GM18909 (cell line): ENCODE measurements around the gene KLHDC3.

Experiments
- ATAC-seq: cut with Tn5 transposase; IDR thresholded peaks from one replicate; pipeline ENCODE4 v1.9.1; 2021; ENCODE audit warnings: mild to moderate bottlenecking; ENCODE audit not compliant: unreplicated experiment, poor library complexity

The KLHDC3 gene

DNA sequence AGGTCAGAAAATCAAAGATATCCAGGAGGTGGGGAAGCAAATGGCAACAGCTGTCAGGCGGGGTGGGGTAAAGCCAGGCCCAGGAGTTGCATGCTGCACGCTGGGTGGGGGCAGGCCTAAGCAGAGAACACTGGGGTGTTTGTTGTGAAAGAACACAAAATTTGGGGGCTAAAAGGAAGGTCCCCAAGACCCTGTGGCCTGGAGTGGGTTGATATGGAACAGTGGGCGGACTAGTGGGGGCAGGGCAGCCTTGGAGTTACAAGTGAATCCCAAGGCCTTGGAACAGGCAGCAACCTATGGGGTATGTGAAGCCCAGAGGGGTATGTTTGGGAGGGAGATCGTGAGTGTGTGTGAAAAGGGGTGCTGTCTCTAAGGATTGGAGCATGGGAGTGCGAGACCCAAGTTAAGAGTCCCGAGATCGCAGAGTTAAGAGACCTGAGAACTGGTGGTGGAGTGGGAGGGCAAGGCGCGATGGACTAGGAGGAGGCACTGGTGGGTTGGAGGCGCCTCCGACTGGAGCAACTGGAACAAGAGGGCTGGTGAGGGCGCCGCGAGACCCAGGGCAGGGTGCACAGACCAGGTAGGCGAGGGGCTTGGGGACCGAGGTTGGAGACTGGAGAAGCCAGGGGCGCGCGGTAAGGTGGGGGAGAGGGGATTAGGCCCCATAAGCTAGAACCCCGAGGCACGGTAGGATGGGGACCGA, 38.9 kb downstream of the KLHDC3 start:
- ATAC-seq: peak; percentile 19

DNA sequence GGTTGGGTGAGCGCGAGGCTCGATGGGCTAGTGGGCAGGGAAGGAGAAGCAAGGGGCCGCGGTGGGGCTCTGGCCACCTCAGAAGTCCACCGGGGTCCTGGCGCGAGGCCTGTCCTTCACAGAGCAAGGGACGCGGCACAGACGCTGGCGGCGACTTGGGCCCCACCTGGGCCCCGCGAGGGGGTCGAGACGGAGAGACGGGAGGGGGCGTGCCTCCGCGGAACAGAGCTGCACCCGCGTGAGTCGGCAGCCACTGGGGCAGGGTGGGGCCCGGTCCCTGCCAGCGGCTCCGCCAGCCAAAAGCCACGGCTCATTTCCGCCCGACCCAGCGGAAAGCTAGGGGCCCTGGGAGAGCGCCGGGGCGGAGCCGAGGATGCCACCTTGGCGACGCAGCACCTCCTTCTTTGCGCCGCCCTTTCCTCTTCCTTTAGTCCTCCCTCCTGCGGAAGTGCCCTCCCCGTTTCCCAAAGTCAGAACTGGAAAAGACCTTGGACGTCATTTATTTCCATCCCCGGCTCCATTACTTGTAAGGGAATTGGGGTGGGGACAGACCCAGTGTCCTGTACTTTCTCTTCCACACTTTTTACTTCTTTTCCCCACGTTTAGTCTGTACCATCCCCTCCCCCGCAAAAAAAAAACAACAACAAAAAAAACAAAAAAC, 39.6 kb downstream of the KLHDC3 start, which contains the start of gene CUL7:
CUL7 (minus strand) TSS at position 307 of the 661 bp plus-strand sequence. CDS start 1,063 bp downstream, outside the sequence.
- peak; percentile 86 for ATAC-seq

DNA sequence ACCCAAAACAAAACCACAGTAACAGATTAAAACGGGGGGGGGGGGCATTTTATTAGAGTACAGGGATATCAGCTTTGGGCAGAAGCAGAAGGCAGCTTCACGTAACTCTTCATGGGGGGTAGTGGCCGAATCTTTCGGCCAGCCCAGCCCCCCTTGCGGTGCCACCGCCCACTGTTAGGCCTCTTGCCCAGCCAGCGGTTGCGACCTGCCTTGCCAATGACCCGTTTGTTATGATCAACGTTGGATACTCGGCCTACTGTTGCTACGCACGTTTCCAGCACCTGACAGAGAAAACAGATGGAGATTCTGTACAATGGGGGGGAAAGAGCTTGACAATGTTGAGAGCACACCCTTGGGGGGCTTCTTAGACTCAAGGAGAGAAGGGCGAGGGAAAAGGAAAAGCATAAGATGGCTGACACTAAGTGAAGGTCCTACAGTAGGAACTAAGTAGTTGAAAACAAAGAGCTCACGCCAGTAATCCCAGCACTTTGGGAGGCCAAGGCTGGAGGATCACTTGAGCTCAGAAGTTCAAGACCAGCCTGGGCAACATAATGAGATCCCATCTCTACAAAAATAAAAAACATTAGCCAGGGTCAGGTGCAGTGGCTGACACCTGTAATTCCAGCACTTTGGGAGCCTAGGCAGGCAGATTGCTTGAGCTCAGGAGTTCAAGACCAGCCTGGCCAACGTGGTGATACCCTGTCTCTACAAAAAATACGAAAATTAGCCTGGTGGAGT, 40.3 kb downstream of the KLHDC3 start:
- ATAC-seq: no peak

DNA sequence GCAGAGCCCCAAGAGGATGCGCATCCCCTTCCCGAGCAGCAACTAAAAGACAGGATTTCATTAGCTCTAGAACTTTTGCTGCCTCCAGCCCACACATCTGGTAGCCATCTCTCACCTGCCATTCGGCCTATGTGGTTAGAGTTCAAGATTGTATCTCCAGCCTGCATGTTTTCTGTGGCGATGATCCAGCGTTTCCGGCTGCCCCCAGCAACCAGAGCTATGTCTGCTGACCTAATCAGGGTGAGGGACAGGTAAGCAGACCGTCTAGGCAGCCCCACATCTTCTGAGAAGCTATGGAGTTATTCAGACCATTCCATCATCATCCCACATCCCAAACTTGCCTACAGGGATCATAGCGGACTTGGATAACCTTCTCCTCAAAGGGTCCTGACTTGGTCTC, 41.9 kb downstream of the KLHDC3 start:
- ATAC-seq: no peak

DNA sequence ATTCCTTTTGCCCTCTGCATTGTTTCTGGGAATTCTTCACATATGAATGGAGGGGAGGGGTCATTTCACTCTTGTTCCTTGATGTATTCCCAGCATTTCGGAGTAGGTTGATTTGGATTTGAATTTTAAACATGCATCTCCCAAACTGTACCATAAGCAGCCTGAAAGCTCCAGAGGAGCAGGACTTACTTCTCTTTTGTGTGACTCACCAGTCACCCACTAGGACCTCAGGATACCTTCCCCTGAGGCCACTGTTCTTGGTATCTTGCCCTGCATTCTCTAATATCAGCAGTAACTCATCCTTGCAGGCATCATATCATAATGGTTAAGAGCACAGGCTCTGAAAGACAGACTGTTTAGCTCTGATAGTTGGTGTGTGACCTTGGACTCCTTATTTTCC, 44.5 kb downstream of the KLHDC3 start:
- ATAC-seq: no peak

DNA sequence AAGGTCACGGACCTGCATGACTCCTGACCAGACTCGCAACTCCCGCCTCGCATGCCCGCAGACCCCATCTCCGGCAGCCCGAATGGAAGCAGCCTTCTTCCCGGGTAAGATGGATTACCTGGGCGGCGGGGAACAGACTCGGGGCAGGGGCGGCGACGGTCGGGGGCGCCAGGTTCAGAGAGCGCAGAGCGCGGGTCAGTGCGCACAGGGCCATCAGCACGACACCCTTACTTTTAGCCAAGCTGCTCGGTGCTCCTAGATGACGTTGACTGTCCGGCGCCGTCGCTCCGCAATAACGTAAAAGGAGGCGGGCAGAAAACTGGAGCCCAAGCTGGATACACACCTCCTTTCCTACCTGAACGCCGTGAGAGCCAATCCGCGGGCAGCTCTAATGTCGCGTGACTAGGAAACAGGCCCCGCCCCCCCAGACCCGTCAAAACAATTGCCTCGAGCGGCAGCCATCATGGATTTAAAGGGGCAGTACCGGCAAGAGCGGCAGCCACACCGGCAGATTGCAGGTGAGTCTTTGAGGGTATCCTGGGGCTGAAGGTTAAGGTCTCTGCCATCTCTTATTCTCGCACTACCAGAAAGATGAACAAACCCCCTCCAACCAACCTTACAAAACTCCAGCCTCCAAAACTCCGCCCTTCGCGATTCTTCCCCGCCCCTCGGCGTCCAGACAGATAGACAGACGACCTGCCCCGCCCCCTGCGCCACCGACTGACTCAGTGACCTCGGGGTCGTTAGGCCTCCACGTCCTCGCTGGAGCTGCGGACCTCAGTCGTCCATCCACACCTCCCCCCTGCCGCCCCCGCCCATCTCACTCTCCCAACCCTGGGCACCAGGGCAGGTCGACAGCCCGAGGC, 45.4 kb downstream of the KLHDC3 start, which contains the start of the genes KLC4 and MRPL2:
KLC4 (plus strand) TSS at position 464 of the 866 bp plus-strand sequence. CDS start 1,705 bp downstream, outside the sequence.
MRPL2 (minus strand) TSS at position 267 of the 866 bp plus-strand sequence; CDS start at position 214, 53 bp downstream.
- ATAC-seq: peak; percentile 83

DNA sequence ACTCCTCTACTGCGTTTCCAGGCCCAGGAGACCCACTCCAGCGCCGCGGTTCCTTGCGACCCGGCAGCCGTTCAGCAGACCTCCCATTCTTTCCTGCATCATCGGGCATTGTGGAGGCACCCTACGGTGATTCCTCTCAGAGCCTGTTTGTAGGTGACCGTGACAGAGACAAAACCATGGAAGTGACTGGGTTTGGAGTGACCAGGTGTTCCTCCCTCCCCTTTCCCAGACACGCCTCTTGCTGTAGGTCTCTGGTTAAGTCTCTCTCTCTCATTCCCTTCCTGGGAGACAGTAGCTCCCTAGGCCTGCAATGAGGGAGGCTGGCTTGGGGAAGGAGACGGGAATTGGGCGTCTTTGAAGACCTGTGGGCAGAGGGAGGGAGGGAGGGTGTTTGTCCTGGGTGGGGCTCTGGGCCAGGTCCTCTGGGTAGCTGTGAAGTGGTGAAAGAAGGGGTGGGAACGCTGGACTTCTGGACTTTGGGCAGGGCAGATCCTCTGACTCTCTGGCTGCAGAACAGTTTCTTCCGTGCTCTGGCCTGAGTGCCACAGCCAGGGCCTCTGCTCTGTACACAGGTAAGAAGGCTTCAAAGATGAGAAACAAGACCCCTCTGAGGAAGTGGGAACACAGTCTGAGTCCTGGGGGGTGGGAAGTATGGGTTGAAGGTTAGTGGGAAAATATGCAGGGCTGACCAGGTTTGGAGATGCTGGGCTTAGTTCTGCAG, 46.1 kb downstream of the KLHDC3 start:
- ATAC-seq: no peak

DNA sequence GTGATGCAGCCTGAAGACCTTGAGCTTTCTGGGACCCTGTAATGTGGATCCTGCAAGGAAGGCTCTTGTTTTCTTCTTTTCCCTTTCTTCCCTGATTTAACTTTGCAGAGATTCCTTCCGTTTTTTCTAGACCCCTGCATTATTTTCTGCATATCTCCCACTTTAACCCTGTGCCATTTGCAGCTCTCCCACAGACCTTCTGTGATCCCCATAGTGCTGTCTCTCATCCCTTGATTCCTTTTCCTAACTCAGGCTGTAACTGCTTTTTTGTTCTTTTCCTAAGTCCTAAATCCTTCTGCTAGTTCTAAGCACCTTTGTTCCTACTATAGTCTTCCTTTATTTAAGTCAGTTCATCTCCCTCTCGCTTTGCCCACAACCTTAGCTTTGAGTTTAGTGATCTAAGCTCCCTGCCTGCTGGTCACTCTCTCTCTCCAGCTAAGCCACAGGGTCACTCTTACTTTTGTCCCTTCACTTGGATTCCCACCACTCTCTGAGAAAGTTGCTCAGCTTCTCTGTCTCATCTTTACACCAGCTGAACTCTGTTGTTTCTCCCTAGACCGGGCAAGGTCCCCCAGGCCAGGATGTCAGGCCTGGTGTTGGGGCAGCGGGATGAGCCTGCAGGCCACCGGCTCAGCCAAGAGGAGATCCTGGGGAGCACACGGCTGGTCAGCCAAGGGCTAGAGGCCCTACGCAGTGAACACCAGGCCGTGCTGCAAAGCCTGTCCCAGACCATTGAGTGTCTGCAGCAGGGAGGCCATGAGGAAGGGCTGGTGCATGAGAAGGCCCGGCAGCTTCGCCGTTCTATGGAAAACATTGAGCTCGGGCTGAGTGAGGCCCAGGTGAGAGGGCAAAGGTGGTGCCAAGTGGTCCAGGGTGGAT, 46.9 kb downstream of the KLHDC3 start:
- ATAC-seq: no peak

DNA sequence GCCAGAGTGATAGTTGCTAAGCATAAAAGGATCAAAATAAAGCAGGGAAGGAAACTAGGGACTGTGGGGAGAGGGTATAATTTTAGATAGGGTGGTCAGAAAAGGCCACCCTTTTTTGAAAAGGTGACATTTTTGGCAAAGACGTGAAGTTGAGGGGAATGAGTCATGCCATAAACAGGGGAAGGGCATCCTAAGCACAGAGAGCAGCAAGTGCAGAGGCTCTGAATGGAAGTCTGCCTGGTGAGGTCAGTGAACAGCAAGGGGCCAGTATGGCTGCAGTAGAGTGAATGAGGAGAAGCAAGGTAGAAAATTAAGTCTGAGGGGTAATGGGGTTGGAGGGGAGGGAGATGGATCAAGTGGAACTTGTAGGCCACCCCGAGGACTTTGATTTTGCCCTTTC, 47.8 kb downstream of the KLHDC3 start:
- no peak for ATAC-seq

DNA sequence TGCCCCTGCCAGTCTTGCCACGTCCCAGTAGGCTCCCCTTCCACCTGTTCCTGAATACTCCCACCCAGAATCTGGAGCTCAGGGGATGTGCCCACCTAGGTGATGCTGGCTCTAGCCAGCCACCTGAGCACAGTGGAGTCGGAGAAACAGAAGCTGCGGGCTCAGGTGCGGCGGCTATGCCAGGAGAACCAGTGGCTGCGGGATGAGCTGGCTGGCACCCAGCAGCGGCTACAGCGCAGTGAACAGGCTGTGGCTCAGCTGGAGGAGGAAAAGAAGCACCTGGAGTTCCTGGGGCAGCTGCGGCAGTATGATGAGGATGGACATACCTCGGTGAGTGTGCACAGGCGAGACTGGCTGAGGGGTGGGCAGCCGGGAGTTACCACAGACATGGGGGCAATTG, 48.8 kb downstream of the KLHDC3 start:
- no peak for ATAC-seq

DNA sequence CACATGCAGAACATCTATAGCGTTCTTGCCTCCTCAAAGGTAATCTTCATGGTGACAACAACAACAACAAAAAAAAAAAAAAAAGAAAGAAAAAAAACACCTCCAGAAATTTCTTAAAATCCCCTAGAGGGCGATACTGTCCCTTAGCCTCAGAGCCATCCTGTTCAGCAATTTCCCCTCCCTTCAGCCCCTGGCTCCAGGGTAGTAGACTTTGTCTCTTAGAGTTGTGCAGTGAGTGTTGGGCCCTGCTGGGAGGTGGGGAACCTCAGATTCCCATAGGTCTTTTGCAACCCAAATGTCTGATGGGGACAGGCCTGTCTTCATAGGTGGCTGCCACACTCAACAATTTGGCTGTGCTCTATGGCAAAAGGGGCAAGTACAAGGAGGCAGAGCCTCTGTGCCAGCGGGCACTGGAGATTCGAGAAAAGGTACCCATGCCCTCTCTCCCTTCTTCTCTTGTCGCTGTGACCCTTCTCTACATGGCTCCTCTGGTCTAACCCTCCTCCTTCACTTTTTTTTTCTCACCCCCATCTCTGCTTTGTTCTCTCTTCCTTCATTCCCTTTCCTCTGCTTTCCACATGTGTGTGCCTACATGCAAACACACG, 56.1 kb downstream of the KLHDC3 start:
- no peak for ATAC-seq
